Trophoblast cell (in vitro differentiated cells and primary cell): ENCODE data around the gene CTIF.
"Not testable (repeated sequence)": the region's sequence is repeated elsewhere in the genome, so short reads cannot be mapped to it uniquely, and the experiment has no call there.

Experiments
- DNase-seq, 2 donors: peaks; one replicate each; pipeline ENCODE4 v3.0.0-alpha.2; 2016
- H2AFZ ChIP-seq: 2 replicates; pipeline ENCODE4 v1.6.1; 2013; ENCODE audit warnings: low read length, moderate library complexity, mild to moderate bottlenecking; ENCODE audit not compliant: insufficient read depth, poor library complexity
- H2AK5ac ChIP-seq: 2 replicates; pipeline ENCODE4 v1.6.1; 2013; ENCODE audit warnings: mild to moderate bottlenecking, low read length
- H2BK120ac ChIP-seq: 2 replicates; pipeline ENCODE4 v1.6.1; 2013; ENCODE audit warnings: low read length, mild to moderate bottlenecking, moderate library complexity; ENCODE audit not compliant: insufficient read depth, poor library complexity
- H2BK12ac ChIP-seq: 2 replicates; pipeline ENCODE4 v1.6.1; 2013; ENCODE audit warnings: mild to moderate bottlenecking, low read length, moderate library complexity
- H2BK5ac ChIP-seq: 2 replicates; pipeline ENCODE4 v1.6.1; 2013; ENCODE audit warnings: low read length, low read depth, moderate library complexity, mild to moderate bottlenecking; ENCODE audit not compliant: poor library complexity
- H3K14ac ChIP-seq: 2 replicates; pipeline ENCODE4 v1.6.1; 2013; ENCODE audit warnings: mild to moderate bottlenecking, low read length
- H3K18ac ChIP-seq: 2 replicates; pipeline ENCODE4 v1.6.1; 2013; ENCODE audit warnings: mild to moderate bottlenecking, low read length
- H3K23ac ChIP-seq: 2 replicates; pipeline ENCODE4 v1.6.1; 2013; ENCODE audit warnings: low read length
- H3K27ac ChIP-seq: 2 replicates; pipeline ENCODE4 v1.5.1; 2013; ENCODE audit warnings: low read depth, mild to moderate bottlenecking, inconsistent platforms, low read length, moderate library complexity
- H3K27me3 ChIP-seq: 2 replicates; pipeline ENCODE4 v1.6.1; 2013; ENCODE audit warnings: inconsistent platforms, mild to moderate bottlenecking, low read length, moderate library complexity; ENCODE audit not compliant: insufficient read depth
- H3K36me3 ChIP-seq, 2 experiments: 1 replicate in 1 of 2; 2 replicates in 1 of 2; pipeline ENCODE4 v1.6.1; 2013; ENCODE audit warnings: low read length in 2 of 2, mild to moderate bottlenecking in 2 of 2, moderate library complexity in 1 of 2; ENCODE audit not compliant: insufficient read depth in 2 of 2, control insufficient read depth in 1 of 2
- H3K4ac ChIP-seq: 2 replicates; pipeline ENCODE4 v1.6.1; 2013; ENCODE audit warnings: low read depth, mild to moderate bottlenecking, low read length, moderate library complexity
- H3K4me1 ChIP-seq, 2 experiments: 1 replicate in 1 of 2; 2 replicates in 1 of 2; pipeline ENCODE4 v1.6.1; 2013; ENCODE audit warnings: low read length in 2 of 2, mild to moderate bottlenecking in 2 of 2, moderate library complexity in 1 of 2; ENCODE audit not compliant: insufficient read depth in 2 of 2, control insufficient read depth in 1 of 2
- H3K4me2 ChIP-seq: 2 replicates; pipeline ENCODE4 v1.6.1; 2013; ENCODE audit warnings: inconsistent platforms, mild to moderate bottlenecking, low read length, moderate library complexity
- H3K4me3 ChIP-seq: 2 replicates; pipeline ENCODE4 v1.5.1; 2013; ENCODE audit warnings: mild to moderate bottlenecking, low read depth, low read length, inconsistent platforms
- H3K79me1 ChIP-seq: one replicate; pipeline ENCODE4 v1.6.1; 2013; ENCODE audit warnings: low read length
- H3K79me2 ChIP-seq: 2 replicates; pipeline ENCODE4 v1.6.1; 2013; ENCODE audit warnings: low read length, mild to moderate bottlenecking; ENCODE audit not compliant: control insufficient read depth, insufficient read depth, poor library complexity
- H3K9ac ChIP-seq: 2 replicates; pipeline ENCODE4 v1.6.1; 2013; ENCODE audit warnings: mild to moderate bottlenecking, low read length
- H3K9me3 ChIP-seq: 2 replicates; pipeline ENCODE4 v1.6.1; 2013; ENCODE audit warnings: low read depth, mild to moderate bottlenecking, control low read depth, inconsistent platforms, low read length; ENCODE audit not compliant: insufficient read depth
- H4K12ac ChIP-seq: 2 replicates; pipeline ENCODE4 v1.6.1; 2013; ENCODE audit warnings: low read depth, mild to moderate bottlenecking, low read length, moderate library complexity
- H4K8ac ChIP-seq: 2 replicates; pipeline ENCODE4 v1.6.1; 2013; ENCODE audit warnings: low read depth, mild to moderate bottlenecking, low read length, moderate library complexity
- H4K91ac ChIP-seq: one replicate; pipeline ENCODE4 v1.6.1; 2013; ENCODE audit warnings: low read depth, mild to moderate bottlenecking, low read length, moderate library complexity
- WGBS: extraction: QIAGEN DNeasy Blood & Tissue Kit; methylation state at CpG from one replicate; pipeline ENCODE4 v1.1.7; 2013; ENCODE audit warnings: missing lambda C conversion rate; ENCODE audit not compliant: insufficient read length, insufficient coverage; ENCODE audit errors: extremely low coverage; 5-methylcytosine and 5-hydroxymethylcytosine counted together

Gene CTIF

GRCh38 chr18:48717227-48717626 lies 178.4 kb downstream of the CTIF start:
- H2BK120ac ChIP-seq, H4K12ac ChIP-seq, H2BK12ac ChIP-seq, H3K4me2 ChIP-seq, H3K4me3 ChIP-seq, H3K14ac ChIP-seq, H3K79me2 ChIP-seq, H2AFZ ChIP-seq, H3K23ac ChIP-seq, DNase-seq, H3K9ac ChIP-seq, H2AK5ac ChIP-seq, H3K18ac ChIP-seq, H4K8ac ChIP-seq, H2BK5ac ChIP-seq, H3K4me1 ChIP-seq, H3K4ac ChIP-seq, H3K79me1 ChIP-seq, H3K9me3 ChIP-seq, H4K91ac ChIP-seq, H3K27me3 ChIP-seq, H3K27ac ChIP-seq: not testable (repeated sequence)
- peaks cover 5 to 10% of the 10 kb centered on the region in 2 experiments for H3K36me3 ChIP-seq
- WGBS, result no CpG with 5 or more reads among the region's 9 CpGs

DNA sequence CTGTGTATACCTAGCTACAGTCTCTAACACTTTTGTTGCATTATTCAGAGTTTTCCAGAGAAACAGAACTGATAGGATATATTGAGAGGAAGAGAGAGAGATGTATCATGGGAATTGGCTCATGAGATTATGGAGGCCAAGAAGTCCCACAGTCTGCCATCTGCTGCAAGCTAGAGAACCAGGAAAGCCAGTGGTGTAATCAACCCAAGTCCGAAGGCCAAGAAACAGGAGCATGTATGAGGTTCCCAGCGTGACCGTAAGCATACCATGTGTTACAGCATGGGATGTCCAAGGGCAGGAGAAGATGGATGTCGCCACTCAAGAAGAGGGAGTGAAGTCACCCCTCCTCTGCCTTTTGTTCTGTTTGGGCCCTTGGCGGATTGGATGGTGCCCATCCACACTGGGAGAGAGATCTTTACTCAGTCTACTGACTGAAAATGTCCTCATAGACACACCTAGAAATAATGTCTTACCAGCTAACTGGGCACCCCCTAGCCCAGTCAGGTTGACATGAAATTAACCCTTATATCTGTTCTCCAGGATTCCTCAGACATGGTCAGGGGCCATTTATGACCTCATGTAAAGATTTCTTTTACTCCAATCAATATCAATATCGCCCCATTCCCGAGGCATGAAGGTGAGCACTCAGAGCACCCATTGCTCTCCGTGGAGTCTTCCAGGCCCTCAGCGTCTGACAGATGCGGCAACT lies 179.6 kb downstream of the CTIF start:
- H3K36me3 ChIP-seq, result peaks cover 9 to 12% of the 10 kb centered on the region in 2 experiments
- no peak overlapping the region for H4K12ac ChIP-seq
- DNase-seq, result no peak
- H4K8ac ChIP-seq, result no peak overlapping the region
- H3K23ac ChIP-seq, result no peak overlapping the region
- H3K14ac ChIP-seq, result no peak overlapping the region
- H2BK12ac ChIP-seq, result no peak overlapping the region
- H3K79me1 ChIP-seq, result no peaks in the 10 kb centered on the region
- H2BK120ac ChIP-seq, result no peak overlapping the region
- no peak overlapping the region for H3K4ac ChIP-seq
- no peak overlapping the region for H3K9ac ChIP-seq
- no peak overlapping the region for H2BK5ac ChIP-seq
- H2AK5ac ChIP-seq, result no peak overlapping the region
- no peak overlapping the region for H4K91ac ChIP-seq
- WGBS, result no CpG with 5 or more reads among the region's 10 CpGs
- no peaks in the 10 kb centered on the region for H3K79me2 ChIP-seq
- H3K4me2 ChIP-seq, result no peak overlapping the region
- no peak overlapping the region for H3K27ac ChIP-seq
- H3K4me1 ChIP-seq, result peaks cover 5 to 8% of the 10 kb centered on the region in 2 experiments
- no peak overlapping the region for H2AFZ ChIP-seq
- H3K27me3 ChIP-seq, result no peaks in the 10 kb centered on the region
- H3K18ac ChIP-seq, result no peak overlapping the region
- no peak overlapping the region for H3K4me3 ChIP-seq
- H3K9me3 ChIP-seq, result no peaks in the 10 kb centered on the region

DNA sequence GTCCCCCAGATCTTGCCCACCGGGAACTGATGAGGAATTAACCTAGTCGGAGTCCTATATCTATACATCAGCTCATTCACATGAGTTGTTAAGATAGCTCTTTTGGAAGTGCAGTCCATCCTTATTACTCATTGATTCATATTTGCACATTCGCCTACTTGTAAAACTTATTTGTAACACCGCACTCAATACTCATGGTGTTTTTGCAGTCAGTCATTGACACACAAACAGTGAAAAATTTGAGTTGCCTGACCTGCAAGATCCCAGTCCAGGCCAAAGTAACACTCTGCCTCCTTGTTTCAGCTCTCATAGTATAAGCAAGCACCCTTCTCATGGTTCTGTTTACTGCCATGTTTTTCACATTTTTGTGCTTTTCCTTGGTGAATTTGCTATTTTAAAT lies 180.6 kb downstream of the CTIF start:
- Histone ChIP-seq H2BK12ac (no peak overlapping the region), H2AK5ac (no peak overlapping the region), H4K91ac (no peak overlapping the region), H2AFZ (no peak overlapping the region), H3K9ac (no peak overlapping the region), H3K23ac (no peak overlapping the region), H3K27ac (no peak overlapping the region), H4K8ac (no peak overlapping the region), H3K4me1 (peaks cover 5 to 8% of the 10 kb centered on the region in 2 experiments), H3K36me3 (peaks cover 8 to 9% of the 10 kb centered on the region in 2 experiments), H3K4me2 (no peak overlapping the region), H4K12ac (no peak overlapping the region), H3K14ac (no peak overlapping the region), H3K4me3 (no peak overlapping the region), H3K18ac (no peak overlapping the region), H3K27me3 (no peaks in the 10 kb centered on the region), H3K79me2 (no peaks in the 10 kb centered on the region), H2BK120ac (no peak overlapping the region), H3K4ac (no peak overlapping the region), H2BK5ac (no peak overlapping the region), H3K79me1 (no peaks in the 10 kb centered on the region), H3K9me3 (peaks cover 1% of the 10 kb centered on the region)
- WGBS, result no CpG with 5 or more reads among the region's 4 CpGs
- no peak for DNase-seq

GRCh38 chr18:48719974-48720654 lies 181.3 kb downstream of the CTIF start:
- H2AK5ac ChIP-seq, result no peak overlapping the region
- no peak overlapping the region for H4K91ac ChIP-seq
- no peaks in the 10 kb centered on the region for H3K27me3 ChIP-seq
- no peak overlapping the region for H3K4me2 ChIP-seq
- peaks cover 5 to 8% of the 10 kb centered on the region in 2 experiments for H3K4me1 ChIP-seq
- H2BK5ac ChIP-seq, result no peak overlapping the region
- no peak overlapping the region for H3K14ac ChIP-seq
- peaks cover 8 to 9% of the 10 kb centered on the region in 2 experiments for H3K36me3 ChIP-seq
- H2BK12ac ChIP-seq, result no peak overlapping the region
- no peak overlapping the region for H3K18ac ChIP-seq
- peaks cover 3% of the 10 kb centered on the region for H3K9me3 ChIP-seq
- no peaks in the 10 kb centered on the region for H3K79me1 ChIP-seq
- DNase-seq, result no peak
- H4K12ac ChIP-seq, result no peak overlapping the region
- no peak overlapping the region for H3K4ac ChIP-seq
- no peak overlapping the region for H4K8ac ChIP-seq
- no peak overlapping the region for H3K27ac ChIP-seq
- H3K23ac ChIP-seq, result no peak overlapping the region
- no peak overlapping the region for H3K9ac ChIP-seq
- H3K79me2 ChIP-seq, result no peaks in the 10 kb centered on the region
- WGBS, result no CpG with 5 or more reads among the region's 12 CpGs
- H2BK120ac ChIP-seq, result no peak overlapping the region
- no peak overlapping the region for H2AFZ ChIP-seq
- H3K4me3 ChIP-seq, result no peak overlapping the region
